Activated T-helper 1 cell treated with Interleukin-2 at 50 U/mL for 16 hours (primary cell): ENCODE data around the gene CTR9.

Experiments
- DNase-seq: peaks from one replicate; pipeline ENCODE4 v3.0.0-alpha.2; 2020; ENCODE audit warnings: low read depth

Gene CTR9

GRCh38 chr11:10742460-10743208 lies 8.4 kb upstream of the CTR9 start:
- no peak for DNase-seq

GRCh38 chr11:10743354-10744000 lies 7.6 kb upstream of the CTR9 start:
- DNase-seq: no peak

GRCh38 chr11:10744206-10744605 lies 6.8 kb upstream of the CTR9 start:
- DNase-seq: no peak

- no peak for DNase-seq
These were observed 4.2 kb upstream of the CTR9 start for GRCh38 chr11:10746871-10747270.

- no peak for DNase-seq
These were observed 3.3 kb upstream of the CTR9 start for GRCh38 chr11:10747733-10748132.

GRCh38 chr11:10749476-10749875 lies 1.6 kb upstream of the CTR9 start:
- DNase-seq: no peak

- DNase-seq: no peak
These were observed 515 bp downstream of the CTR9 start for GRCh38 chr11:10751581-10751940.

GRCh38 chr11:10752061-10752460 lies 1.0 kb downstream of the CTR9 start:
- DNase-seq: no peak

GRCh38 chr11:10752486-10752885 lies 1.4 kb downstream of the CTR9 start:
- no peak for DNase-seq

- no peak for DNase-seq
These were observed 7.9 kb downstream of the CTR9 start for GRCh38 chr11:10758957-10759356.

- no peak for DNase-seq
These were observed 10.1 kb downstream of the CTR9 start for GRCh38 chr11:10761085-10761698.

- no peak for DNase-seq
These were observed 11.1 kb downstream of the CTR9 start for GRCh38 chr11:10762185-10762584.

GRCh38 chr11:10762913-10763421 lies 11.9 kb downstream of the CTR9 start:
- DNase-seq: no peak

- DNase-seq: no peak
These were observed 12.7 kb downstream of the CTR9 start for GRCh38 chr11:10763766-10764165.

- no peak for DNase-seq
These were observed 13.4 kb downstream of the CTR9 start for GRCh38 chr11:10764412-10764811.

- DNase-seq: no peak
These were observed 19.7 kb downstream of the CTR9 start for GRCh38 chr11:10770626-10771254.

GRCh38 chr11:10771457-10771856 lies 20.4 kb downstream of the CTR9 start:
- DNase-seq: no peak

GRCh38 chr11:10774811-10775210 lies 23.8 kb downstream of the CTR9 start:
- DNase-seq: no peak

- DNase-seq: no peak
These were observed 26.3 kb downstream of the CTR9 start for GRCh38 chr11:10777393-10777793.

- DNase-seq: no peak
These were observed 26.8 kb downstream of the CTR9 start for GRCh38 chr11:10777806-10778205.

- DNase-seq: no peak
These were observed 27.3 kb downstream of the CTR9 start for GRCh38 chr11:10778217-10778970.

GRCh38 chr11:10779086-10779485 lies 28.0 kb downstream of the CTR9 start:
- no peak for DNase-seq
